Measurements from ENCODE around the gene CIB1. TPM values are rescaled to one million over a fixed set of nuclear protein-coding genes. Genes with fewer than 3 reads are reported as not detected.

CIB1 gene
- total RNA-seq, 2 experiments from 2014 or later, result 156 to 171 TPM

- H3K27ac Mint-ChIP-seq, result no peak overlapping the region
- intact Hi-C loops (cut with micrococcal nuclease), result no loop called here
- H3K36me3 Mint-ChIP-seq (ENCODE audit: low read depth), result no peaks in the 10 kb centered on the region
- no peaks in the 10 kb centered on the region for H3K27me3 Mint-ChIP-seq (ENCODE audit: low read depth)
- CTCF ChIA-PET, result interaction anchor here (1.2 to 1.8 kb wide), 2 partner anchors 34 to 44 kb away, joined by 3 to 4 read pairs; no protein-coding TSS in a partner anchor
- no peak overlapping the region for H3K4me3 Mint-ChIP-seq
- H3K4me1 Mint-ChIP-seq (ENCODE audit: low read depth), result peaks cover 20% of the 10 kb centered on the region
- no peak for DNase-seq
- H3K9me3 Mint-ChIP-seq, result no peaks in the 10 kb centered on the region
Observed at GRCh38 chr15:90187257-90187868, 46.4 kb downstream of the CIB1 start.

DNA sequence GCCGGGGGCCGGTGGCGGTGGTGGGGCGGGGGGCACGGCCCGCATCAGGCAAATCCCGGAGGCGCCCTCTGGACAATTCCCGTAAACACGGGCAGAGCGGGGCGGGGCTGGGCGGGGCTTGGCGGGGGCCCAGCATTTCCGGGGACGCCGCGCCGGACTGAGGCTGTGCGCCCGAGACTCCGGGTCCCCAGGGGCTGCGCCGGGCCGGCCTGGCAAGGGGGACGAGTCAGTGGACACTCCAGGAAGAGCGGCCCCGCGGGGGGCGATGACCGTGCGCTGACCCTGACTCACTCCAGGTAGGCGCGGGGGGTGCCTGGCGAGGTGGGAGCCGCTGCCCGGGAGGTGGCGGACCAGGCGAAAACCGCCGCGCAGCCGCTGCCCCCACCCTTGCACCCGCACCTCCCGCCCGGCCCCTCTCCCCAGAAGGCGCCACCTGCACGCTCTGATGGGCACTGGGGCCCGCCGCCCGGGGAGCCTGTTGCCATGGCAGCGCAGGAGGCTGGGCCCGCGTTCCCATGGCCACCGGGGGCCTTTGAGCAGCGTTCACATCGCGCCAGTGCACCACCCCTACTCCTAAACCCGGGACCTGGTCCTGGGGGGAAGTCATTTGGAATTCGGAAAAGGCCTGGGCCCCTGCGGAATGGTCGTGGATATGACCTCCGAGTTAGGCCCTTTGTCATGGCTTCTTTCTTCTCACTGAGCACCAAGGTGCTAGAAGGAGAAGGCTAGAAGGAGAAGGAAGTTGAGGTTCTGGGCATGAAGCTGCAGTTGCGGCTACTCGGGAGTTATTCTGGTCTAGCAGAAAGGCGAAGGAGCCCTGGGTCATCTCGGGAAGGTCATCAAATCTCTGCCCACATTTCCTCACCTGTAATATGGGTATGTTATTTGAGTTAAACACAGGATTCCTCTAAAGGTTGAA, 48.7 kb downstream of the CIB1 start:
- CTCF ChIA-PET, result interaction anchor here (0.6 to 1.8 kb wide), 2 partner anchors 42 to 128 kb away, joined by 3 to 4 read pairs; no protein-coding TSS in a partner anchor
- H3K36me3 Mint-ChIP-seq (ENCODE audit: low read depth), result no peaks in the 10 kb centered on the region
- peak; percentile 58 for DNase-seq
- H3K4me1 Mint-ChIP-seq (ENCODE audit: low read depth), result peaks cover 11% of the 10 kb centered on the region
- no peak overlapping the region for H3K27ac Mint-ChIP-seq
- H3K27me3 Mint-ChIP-seq (ENCODE audit: low read depth), result no peaks in the 10 kb centered on the region
- intact Hi-C loops (cut with micrococcal nuclease), result loop anchor here (2.0 kb wide), 1 partner anchor 48 kb away; the partner anchor contains the start of gene CIB1
- no peaks in the 10 kb centered on the region for H3K9me3 Mint-ChIP-seq
- peak overlapping the region; percentile 72 for H3K4me3 Mint-ChIP-seq

DNA sequence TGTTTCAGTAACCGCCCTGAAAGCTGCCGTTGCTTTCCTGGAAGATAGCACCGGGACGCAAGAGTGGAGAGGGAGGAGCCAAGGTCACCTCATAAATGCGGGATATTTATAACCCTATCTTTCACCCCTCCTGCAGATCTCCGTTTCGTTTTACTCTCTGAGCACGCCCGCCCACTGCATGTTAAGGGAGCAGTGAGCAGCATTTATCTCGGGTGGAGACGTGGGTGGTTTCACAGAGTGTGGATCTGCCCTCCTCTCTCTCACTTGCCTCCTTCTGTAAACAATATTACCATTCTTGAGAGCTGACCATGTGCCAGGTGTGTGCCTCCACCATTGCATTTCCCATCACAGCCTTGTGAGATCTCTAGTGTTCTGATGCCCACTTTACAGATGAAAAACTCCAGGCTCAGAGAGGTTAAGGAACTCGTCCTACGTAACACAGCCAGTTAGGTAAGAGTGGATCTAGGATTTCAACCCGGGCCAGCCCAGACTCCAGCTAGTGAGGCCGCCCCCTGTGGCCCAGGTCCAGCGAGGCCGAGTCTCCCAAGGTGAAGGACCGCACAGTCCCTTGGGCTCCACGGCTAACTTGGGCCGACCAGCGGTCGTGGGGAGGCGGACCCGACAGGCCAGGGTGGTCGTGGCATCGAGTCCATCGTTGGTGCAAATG, 49.5 kb downstream of the CIB1 start:
- peak overlapping the region; percentile 2 for H3K27ac Mint-ChIP-seq
- intact Hi-C loops (cut with micrococcal nuclease), result loop anchor here (2.0 kb wide), 1 partner anchor 49 kb away; the partner anchor contains the start of gene CIB1

GRCh38 chr15:90181776-90182175, 52.0 kb downstream of the CIB1 start:
- Mint-ChIP-seq H3K27me3 (ENCODE audit: low read depth) (no peaks in the 10 kb centered on the region), H3K36me3 (ENCODE audit: low read depth) (no peaks in the 10 kb centered on the region)
- CTCF ChIA-PET, result no interaction called here

More for the DNA sequence above, 49.5 kb downstream of the CIB1 start:
- CTCF ChIA-PET, result interaction anchor here (0.6 to 1.0 kb wide), 5 partner anchors 19 to 630 kb away, joined by 3 to 7 read pairs (median 4); no protein-coding TSS in a partner anchor
- peak; percentile 21 for DNase-seq
- Mint-ChIP-seq H3K27me3 (ENCODE audit: low read depth) (no peaks in the 10 kb centered on the region), H3K36me3 (ENCODE audit: low read depth) (no peaks in the 10 kb centered on the region), H3K9me3 (no peaks in the 10 kb centered on the region), H3K4me3 (peak overlapping the region; percentile 60), H3K4me1 (ENCODE audit: low read depth) (peaks cover 11% of the 10 kb centered on the region)

More at GRCh38 chr15:90181776-90182175, 52.0 kb downstream of the CIB1 start:
- DNase-seq, result no peak
- Mint-ChIP-seq H3K27ac (no peak overlapping the region), H3K4me3 (no peak overlapping the region), H3K4me1 (ENCODE audit: low read depth) (peaks cover 11% of the 10 kb centered on the region), H3K9me3 (no peaks in the 10 kb centered on the region)
- intact Hi-C loops (cut with micrococcal nuclease), result no loop called here

Other genes starting within 250 kb of the CIB1 start
- gene ZNF710, start 232.6 kb downstream of the CIB1 start, total RNA-seq, result 10 to 100 TPM; 17.3 to 19.8 TPM
- 100 to 1,000 TPM; 225 to 229 TPM for gene IDH2, start 131.5 kb downstream of the CIB1 start, total RNA-seq
- 1 to 10 TPM; 6.8 to 8.6 TPM for gene SEMA4B, start 32.6 kb downstream of the CIB1 start, total RNA-seq
- 1 to 10 TPM; 1.5 to 3.6 TPM for gene GDPGP1, start 268 bp upstream of the CIB1 start, total RNA-seq
- gene TTLL13, start 15.6 kb upstream of the CIB1 start, total RNA-seq, result under 1 TPM; 0.15 to 0.26 TPM
- 10 to 100 TPM; 30.7 to 31.0 TPM for gene NGRN, start 31.7 kb upstream of the CIB1 start, total RNA-seq
- gene ZNF774, start 118.3 kb upstream of the CIB1 start, total RNA-seq, result under 1 TPM; 0.84 to 0.95 TPM
- 100 to 1,000 TPM; 136 to 143 TPM for gene IQGAP1, start 154.3 kb upstream of the CIB1 start, total RNA-seq